GM18526 (cell line): ENCODE measurements around the gene PPFIA2.

Experiments used
- POLR2A ChIP-seq: IDR thresholded peaks from 3 replicates; pipeline ENCODE4 v1.6.1; 2011; ENCODE audit not compliant: insufficient read length; ENCODE audit errors: extremely low read depth

PPFIA2 gene

DNA sequence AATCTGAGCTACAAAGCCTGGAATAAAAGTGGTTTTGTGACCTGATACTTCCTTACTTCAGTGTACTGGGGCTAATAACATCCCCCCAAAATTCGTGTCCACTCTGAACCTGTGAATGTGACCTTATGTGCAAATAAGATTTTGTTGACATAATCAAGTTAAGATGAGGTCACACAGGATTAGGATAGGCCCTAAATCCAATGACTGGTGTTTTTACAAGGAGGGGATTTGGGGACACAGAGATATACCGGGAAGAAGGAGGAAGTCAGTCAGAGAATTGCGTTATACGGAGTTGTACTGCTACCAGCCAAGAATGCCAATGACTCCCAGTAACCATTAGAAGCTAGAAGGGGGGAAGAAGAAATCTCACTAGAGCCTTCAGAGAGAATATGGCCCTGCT lies 381.4 kb downstream of the PPFIA2 start:
- TF ChIP-seq POLR2A = no peak

- no peak for TF ChIP-seq POLR2A
Observed at GRCh38 chr12:81375969-81376368, 383.2 kb downstream of the PPFIA2 start.

DNA sequence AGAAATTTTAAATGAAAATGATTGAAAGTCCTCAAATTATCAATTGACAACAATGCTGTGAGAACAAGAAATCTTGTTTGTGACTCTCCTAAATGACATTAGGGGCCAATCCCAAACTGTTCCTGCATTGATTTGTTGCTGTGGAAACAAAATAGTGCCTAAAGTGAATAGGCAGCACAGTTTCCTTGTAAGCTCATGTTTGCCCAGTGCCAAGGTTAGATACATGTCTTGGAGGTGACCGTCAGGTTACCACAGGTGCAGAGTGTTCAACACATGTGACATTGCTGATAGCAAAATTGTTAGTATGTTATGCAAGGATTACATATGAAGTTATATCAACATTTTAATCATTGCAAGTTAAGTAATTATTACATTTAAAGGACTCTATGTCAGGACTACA lies 388.7 kb downstream of the PPFIA2 start:
- no peak for TF ChIP-seq POLR2A

GRCh38 chr12:81369175-81369574 lies 390.0 kb downstream of the PPFIA2 start:
- no peak for TF ChIP-seq POLR2A

- TF ChIP-seq POLR2A = no peak
Observed at GRCh38 chr12:81365284-81365683, 393.9 kb downstream of the PPFIA2 start.

GRCh38 chr12:81360916-81361315 lies 398.2 kb downstream of the PPFIA2 start:
- no peak for TF ChIP-seq POLR2A

GRCh38 chr12:81359736-81360135 lies 399.4 kb downstream of the PPFIA2 start:
- no peak for TF ChIP-seq POLR2A

DNA sequence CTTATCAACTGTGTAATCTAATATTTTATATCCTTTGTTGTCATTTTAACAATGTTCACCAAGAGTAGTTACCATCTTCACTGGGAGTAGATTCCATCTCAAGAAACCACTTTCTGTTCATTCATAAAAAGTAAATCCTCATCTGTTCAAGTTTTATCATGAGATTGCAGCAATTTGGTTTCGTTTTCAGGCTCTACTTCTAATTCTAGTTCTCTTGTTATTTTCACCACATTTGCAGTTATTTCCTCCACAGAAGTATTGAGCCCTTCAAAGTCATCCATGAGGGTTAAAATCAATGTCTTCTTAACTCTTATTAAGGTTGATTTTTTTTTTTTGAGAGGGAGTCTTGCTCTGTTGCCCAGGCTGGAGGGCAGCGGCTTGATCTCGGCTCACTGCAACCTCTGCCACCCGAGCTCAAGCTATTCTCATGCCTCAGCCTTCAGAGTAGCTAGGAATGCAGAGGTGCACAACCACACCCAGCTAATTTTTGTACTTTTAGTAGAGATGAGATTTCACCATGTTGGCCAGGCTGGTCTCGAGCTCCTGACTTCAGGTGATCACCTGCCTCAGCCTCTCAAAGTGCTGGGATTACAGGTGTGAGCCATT lies 404.7 kb downstream of the PPFIA2 start:
- no peak for TF ChIP-seq POLR2A

DNA sequence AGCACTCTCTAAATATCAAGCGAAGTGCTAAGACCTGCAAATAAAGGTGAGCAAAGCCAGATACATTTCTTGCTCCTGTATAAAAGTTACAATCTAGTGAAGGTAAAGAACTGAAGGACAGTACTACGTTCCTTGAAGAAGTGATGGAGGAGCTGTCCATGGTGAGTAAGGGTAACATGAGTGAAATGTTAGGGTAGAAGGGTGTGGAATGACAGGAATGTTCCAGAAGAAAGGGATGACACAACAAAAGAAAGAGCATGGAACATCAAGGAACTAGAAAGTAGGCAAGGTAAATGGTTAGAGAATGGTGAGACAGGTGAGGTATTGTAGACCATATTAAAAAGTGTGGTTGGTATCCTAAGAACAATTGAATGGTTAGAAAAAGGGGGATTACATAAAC lies 408.8 kb downstream of the PPFIA2 start:
- TF ChIP-seq POLR2A = no peak

DNA sequence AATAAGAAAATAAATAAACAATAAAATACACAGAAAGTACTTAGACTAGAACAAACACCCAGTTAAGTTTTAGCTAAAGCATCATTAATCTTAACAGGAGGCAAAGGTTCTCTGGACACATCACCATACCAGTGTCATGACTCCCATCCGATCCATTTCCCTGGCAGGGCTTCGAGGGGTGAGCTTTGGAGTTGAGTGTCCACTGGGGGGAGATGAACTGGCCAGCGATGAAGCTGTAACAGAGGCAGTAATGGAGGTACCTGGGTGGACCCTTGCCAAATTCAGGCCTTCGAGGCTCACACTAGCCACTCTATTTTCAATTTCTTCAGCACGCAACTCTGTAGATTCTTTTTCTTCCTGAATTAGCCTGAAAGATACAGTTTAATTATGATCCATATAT lies 411.7 kb downstream of the PPFIA2 start:
- TF ChIP-seq POLR2A = no peak

DNA sequence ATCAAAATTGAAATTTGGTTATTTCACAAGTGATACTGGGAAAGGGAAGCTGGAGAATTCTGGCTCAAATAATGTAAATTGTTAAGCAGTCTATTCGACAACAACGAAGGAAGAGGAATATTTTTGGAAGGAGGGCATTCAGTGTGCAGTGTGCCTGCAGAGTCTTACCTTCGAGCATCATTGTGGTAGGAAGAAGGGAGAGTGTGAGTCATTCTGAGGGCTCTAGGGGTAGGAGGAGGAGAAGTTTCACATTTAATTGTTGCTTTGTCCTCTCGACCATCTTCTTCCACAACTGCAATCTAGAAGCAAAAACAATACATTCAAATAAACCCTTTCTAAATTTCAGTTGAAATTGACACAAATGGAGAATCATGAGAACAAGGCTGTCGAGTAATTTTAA lies 418.2 kb downstream of the PPFIA2 start:
- no peak for TF ChIP-seq POLR2A

DNA sequence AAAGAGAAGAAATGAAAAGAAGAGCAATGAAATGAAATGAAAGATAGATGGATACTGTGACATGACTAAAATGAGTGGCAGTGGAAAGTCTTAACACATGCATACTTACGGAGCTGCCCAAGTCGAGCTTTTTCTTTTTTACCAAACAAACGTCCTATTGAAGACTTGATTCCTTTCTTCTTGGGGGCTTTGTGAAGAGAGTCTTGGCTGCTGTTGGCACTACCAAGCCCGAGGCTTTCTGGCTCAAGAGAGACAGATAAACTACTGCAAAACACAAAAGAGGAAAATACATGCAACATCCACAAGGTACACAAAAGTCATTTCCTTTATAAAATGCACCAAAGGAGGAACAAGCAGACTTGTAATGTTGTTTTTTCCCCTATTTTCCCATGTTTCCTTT lies 420.1 kb downstream of the PPFIA2 start:
- TF ChIP-seq POLR2A = no peak

DNA sequence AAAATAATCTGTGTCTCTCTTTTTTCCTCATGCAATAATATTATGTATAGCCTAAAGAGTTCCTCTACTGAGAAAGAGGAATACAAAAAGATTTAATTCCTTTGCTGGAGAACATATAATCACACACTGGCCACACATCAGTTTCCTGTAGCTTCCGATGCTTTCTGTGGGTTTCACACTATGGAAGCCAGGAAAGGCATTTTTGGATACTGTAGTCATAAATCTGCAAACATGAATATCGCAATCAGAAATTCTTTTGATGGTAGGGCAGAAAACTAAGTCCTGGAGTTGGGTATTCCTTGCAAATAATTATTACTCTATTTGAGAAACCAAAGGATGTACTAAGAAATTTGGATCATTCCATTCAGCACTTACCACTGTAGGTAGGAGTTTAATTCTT lies 421.3 kb downstream of the PPFIA2 start:
- TF ChIP-seq POLR2A = no peak

DNA sequence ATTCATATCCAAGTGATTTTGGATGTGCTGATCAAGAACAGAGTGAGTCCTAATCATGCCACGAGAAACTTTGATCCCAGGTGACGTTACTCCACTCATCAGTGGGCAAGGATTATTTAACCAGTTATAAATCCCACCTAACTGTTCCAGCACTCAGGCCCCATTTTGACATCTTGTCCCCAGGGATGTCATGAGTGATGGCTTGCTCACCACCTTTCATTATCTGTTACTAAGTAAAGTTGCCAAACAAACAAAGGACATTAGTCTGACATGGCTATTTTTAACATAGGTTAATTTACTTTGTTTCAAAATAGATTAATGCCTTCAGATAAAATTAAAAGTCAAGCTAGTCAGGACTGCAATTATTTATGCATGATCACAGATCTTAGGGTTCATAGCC lies 425.3 kb downstream of the PPFIA2 start:
- TF ChIP-seq POLR2A = no peak

GRCh38 chr12:81332054-81332453 lies 427.1 kb downstream of the PPFIA2 start:
- no peak for TF ChIP-seq POLR2A

DNA sequence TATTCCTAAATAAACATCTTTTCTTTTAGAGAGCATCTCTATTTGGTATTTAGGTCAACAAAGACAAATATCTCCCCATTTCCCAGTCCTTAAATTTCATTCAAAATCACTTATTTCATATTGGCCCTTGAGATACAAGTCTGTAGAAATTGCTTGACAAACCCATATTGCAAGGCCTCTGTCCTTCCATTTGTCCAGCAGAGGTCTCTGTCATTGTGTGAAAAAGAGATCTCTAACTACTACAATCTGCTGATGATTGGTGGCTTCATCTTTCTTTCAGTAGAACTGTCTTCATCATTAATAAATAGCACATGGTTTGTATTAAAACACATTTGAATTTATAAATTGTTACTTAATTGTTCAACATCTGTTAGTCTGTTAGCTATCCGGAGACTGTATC lies 428.7 kb downstream of the PPFIA2 start:
- TF ChIP-seq POLR2A = no peak

DNA sequence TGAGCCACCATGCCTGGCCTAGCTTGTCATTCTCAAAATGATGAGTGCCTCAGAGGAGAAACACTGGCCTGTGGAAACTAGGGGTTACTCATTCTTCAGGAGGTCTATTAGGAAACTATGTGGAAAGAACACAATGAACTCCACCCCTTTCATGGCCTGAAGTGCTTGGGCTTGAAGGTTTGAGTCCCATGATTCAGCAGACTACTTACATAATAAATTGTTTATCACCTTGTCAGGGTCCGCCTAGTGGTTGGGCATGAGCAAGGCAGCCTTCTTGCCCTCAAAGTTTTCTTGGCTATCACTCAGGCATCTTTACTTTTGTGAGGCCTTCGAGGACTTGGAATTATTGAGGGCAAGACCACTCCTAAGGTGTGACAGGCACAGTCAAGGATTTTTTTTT lies 430.1 kb downstream of the PPFIA2 start:
- no peak for TF ChIP-seq POLR2A

DNA sequence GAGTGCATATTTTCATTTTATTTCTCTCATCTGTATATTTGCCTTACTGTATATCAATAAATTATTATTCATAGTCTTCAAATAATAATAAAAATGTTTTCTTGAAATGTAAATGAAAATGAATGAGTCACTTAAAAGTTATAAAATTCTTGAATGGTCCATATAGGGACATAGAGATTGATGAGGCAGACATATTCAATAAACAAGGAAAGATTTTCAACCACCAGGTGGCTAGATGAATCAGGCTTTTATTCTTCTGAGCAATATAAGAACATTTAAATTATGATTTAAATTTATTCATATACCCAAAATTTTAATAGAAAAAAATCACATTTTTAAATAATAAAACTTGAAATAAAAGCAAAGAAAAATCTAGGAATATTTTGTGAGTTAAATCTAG lies 431.7 kb downstream of the PPFIA2 start:
- TF ChIP-seq POLR2A = no peak
